Stimulated activated naive CD8-positive, alpha-beta T cell treated with anti-CD3 and anti-CD28 coated beads, Interleukin-15, Interleukin-2, amounts not matched to agents 100 ng/mL and 50 ng/mL, for 24 hours (primary cell): ENCODE results near the gene PLD4.
"Not testable (repeated sequence)": the region's sequence is repeated elsewhere in the genome, so short reads cannot be mapped to it uniquely, and the experiment has no call there.

ENCODE experiments used
- H3K27ac Mint-ChIP-seq: one replicate; pipeline ENCODE4 v1.8.0; 2021; ENCODE audit warnings: mild to moderate bottlenecking, mixed read lengths
- H3K27me3 Mint-ChIP-seq: one replicate; pipeline ENCODE4 v1.8.0; 2021; ENCODE audit warnings: mixed read lengths
- H3K36me3 Mint-ChIP-seq: one replicate; pipeline ENCODE4 v1.8.0; 2021; ENCODE audit warnings: low read depth, mixed read lengths
- H3K4me1 Mint-ChIP-seq: one replicate; pipeline ENCODE4 v1.8.0; 2021; ENCODE audit warnings: low read depth, mixed read lengths
- H3K4me3 Mint-ChIP-seq: one replicate; pipeline ENCODE4 v1.8.0; 2021; ENCODE audit warnings: mild to moderate bottlenecking, mixed read lengths
- H3K9me3 Mint-ChIP-seq: one replicate; pipeline ENCODE4 v1.8.0; 2021; ENCODE audit warnings: mixed read lengths

The PLD4 gene

GRCh38 chr14:104904650-104905578, 19.8 kb upstream of the PLD4 start:
- not testable (repeated sequence) for H3K36me3 Mint-ChIP-seq, H3K9me3 Mint-ChIP-seq, H3K27ac Mint-ChIP-seq, H3K4me1 Mint-ChIP-seq, H3K4me3 Mint-ChIP-seq
- H3K27me3 Mint-ChIP-seq: peaks cover 24% of the 10 kb centered on the region

- H3K9me3 Mint-ChIP-seq, H3K36me3 Mint-ChIP-seq, H3K4me3 Mint-ChIP-seq, H3K27ac Mint-ChIP-seq, H3K4me1 Mint-ChIP-seq: not testable (repeated sequence)
- peaks cover 28% of the 10 kb centered on the region for H3K27me3 Mint-ChIP-seq
Observed at GRCh38 chr14:104905579-104905933, 19.1 kb upstream of the PLD4 start.

GRCh38 chr14:104908303-104908702, 16.4 kb upstream of the PLD4 start:
- no peaks in the 10 kb centered on the region for H3K4me1 Mint-ChIP-seq
- peaks cover 4% of the 10 kb centered on the region for H3K36me3 Mint-ChIP-seq
- H3K27me3 Mint-ChIP-seq: peaks cover 40% of the 10 kb centered on the region
- no peak overlapping the region for H3K27ac Mint-ChIP-seq
- H3K4me3 Mint-ChIP-seq: no peak overlapping the region
- peaks cover 9% of the 10 kb centered on the region for H3K9me3 Mint-ChIP-seq

GRCh38 chr14:104912053-104912452, 12.6 kb upstream of the PLD4 start:
- peaks cover 9% of the 10 kb centered on the region for H3K9me3 Mint-ChIP-seq
- no peak overlapping the region for H3K27ac Mint-ChIP-seq
- H3K4me3 Mint-ChIP-seq: no peak overlapping the region
- H3K27me3 Mint-ChIP-seq: peaks cover 37% of the 10 kb centered on the region
- H3K4me1 Mint-ChIP-seq: no peaks in the 10 kb centered on the region
- peaks cover 4% of the 10 kb centered on the region for H3K36me3 Mint-ChIP-seq

- Mint-ChIP-seq H3K36me3 (peaks cover 4% of the 10 kb centered on the region), H3K4me3 (no peak overlapping the region), H3K27ac (no peak overlapping the region), H3K9me3 (peaks cover 9% of the 10 kb centered on the region), H3K27me3 (peaks cover 32% of the 10 kb centered on the region), H3K4me1 (no peaks in the 10 kb centered on the region)
Observed at GRCh38 chr14:104913435-104913834, 11.2 kb upstream of the PLD4 start.

- Mint-ChIP-seq H3K4me3 (no peak overlapping the region), H3K4me1 (no peaks in the 10 kb centered on the region), H3K27me3 (peaks cover 16% of the 10 kb centered on the region), H3K27ac (no peak overlapping the region), H3K9me3 (peaks cover 1% of the 10 kb centered on the region), H3K36me3 (peaks cover 1% of the 10 kb centered on the region)
Observed at GRCh38 chr14:104917116-104917515, 7.6 kb upstream of the PLD4 start.

- Mint-ChIP-seq H3K4me3 (no peak overlapping the region), H3K9me3 (no peaks in the 10 kb centered on the region), H3K36me3 (no peaks in the 10 kb centered on the region), H3K27me3 (peaks cover 15% of the 10 kb centered on the region), H3K4me1 (no peaks in the 10 kb centered on the region), H3K27ac (no peak overlapping the region)
Observed at GRCh38 chr14:104917993-104918392, 6.7 kb upstream of the PLD4 start.

- not testable (repeated sequence) for H3K4me1 Mint-ChIP-seq, H3K27me3 Mint-ChIP-seq, H3K36me3 Mint-ChIP-seq, H3K9me3 Mint-ChIP-seq, H3K4me3 Mint-ChIP-seq, H3K27ac Mint-ChIP-seq
Observed at GRCh38 chr14:104919152-104919992, 5.3 kb upstream of the PLD4 start.

GRCh38 chr14:104919993-104920315, 4.7 kb upstream of the PLD4 start:
- no peaks in the 10 kb centered on the region for H3K4me1 Mint-ChIP-seq
- H3K9me3 Mint-ChIP-seq: no peaks in the 10 kb centered on the region
- H3K4me3 Mint-ChIP-seq: no peak overlapping the region
- peaks cover 4% of the 10 kb centered on the region for H3K27me3 Mint-ChIP-seq
- H3K36me3 Mint-ChIP-seq: no peaks in the 10 kb centered on the region
- H3K27ac Mint-ChIP-seq: no peak overlapping the region

GRCh38 chr14:104923640-104924420, 849 bp upstream of the PLD4 start:
- Mint-ChIP-seq H3K27ac (no peak overlapping the region), H3K4me1 (peaks cover 6% of the 10 kb centered on the region), H3K36me3 (no peaks in the 10 kb centered on the region), H3K4me3 (no peak overlapping the region), H3K27me3 (no peaks in the 10 kb centered on the region), H3K9me3 (no peaks in the 10 kb centered on the region)

GRCh38 chr14:104925214-104925854, 655 bp downstream of the PLD4 start:
- Mint-ChIP-seq H3K9me3 (no peaks in the 10 kb centered on the region), H3K4me1 (peaks cover 6% of the 10 kb centered on the region), H3K27ac (no peak overlapping the region), H3K4me3 (no peak overlapping the region), H3K36me3 (no peaks in the 10 kb centered on the region), H3K27me3 (no peaks in the 10 kb centered on the region)

GRCh38 chr14:104925855-104926609, 1.4 kb downstream of the PLD4 start:
- Mint-ChIP-seq H3K27ac (no peak overlapping the region), H3K4me3 (no peak overlapping the region), H3K4me1 (peaks cover 6% of the 10 kb centered on the region), H3K9me3 (no peaks in the 10 kb centered on the region), H3K27me3 (no peaks in the 10 kb centered on the region), H3K36me3 (no peaks in the 10 kb centered on the region)

- peaks cover 6% of the 10 kb centered on the region for H3K4me1 Mint-ChIP-seq
- no peaks in the 10 kb centered on the region for H3K27me3 Mint-ChIP-seq
- H3K9me3 Mint-ChIP-seq: no peaks in the 10 kb centered on the region
- no peaks in the 10 kb centered on the region for H3K36me3 Mint-ChIP-seq
- no peak overlapping the region for H3K27ac Mint-ChIP-seq
- H3K4me3 Mint-ChIP-seq: no peak overlapping the region
Observed at GRCh38 chr14:104926619-104927431, 2.1 kb downstream of the PLD4 start.
